GM18907 (cell line): ENCODE results near the gene SPAG8.

Experiments
- ATAC-seq: cut with Tn5 transposase; IDR thresholded peaks from one replicate; pipeline ENCODE4 v1.9.1; 2021; ENCODE audit warnings: mild to moderate bottlenecking, moderate library complexity; ENCODE audit not compliant: unreplicated experiment

Gene SPAG8

DNA sequence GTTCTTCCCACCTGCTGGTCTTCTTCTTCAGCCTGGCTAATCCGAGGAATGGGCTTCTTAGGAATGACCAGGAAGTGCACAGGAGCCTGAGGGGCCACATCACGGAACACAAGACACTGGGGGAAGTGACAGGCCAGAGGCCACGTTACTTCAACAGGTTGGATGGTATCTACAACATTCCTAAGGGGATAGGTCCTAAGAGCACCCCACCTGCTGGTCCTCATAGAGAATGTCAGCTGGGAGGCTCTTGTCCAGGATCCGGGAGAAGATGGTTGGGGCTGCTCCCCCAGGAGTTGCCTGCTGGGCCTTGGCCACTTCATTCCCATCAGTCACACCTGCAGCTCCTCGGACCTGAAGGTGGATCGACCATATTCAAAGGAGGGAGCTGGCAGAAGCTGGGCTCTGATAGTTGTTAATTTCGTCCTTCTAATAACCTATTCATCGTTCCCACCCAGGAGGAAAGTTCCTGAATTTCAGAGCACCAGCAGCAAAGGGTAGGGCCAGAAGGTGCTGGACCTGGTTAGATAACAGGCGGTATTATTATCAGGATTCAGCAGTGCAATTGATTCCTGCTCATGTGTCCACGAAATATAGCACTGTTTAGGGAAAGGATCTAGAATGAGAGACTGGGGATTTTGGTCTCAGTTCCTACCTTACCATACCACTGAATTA is 1.5 kb upstream of the SPAG8 start:
- ATAC-seq, result no peak

GRCh38 chr9:35811381-35812024 is 559 bp downstream of the SPAG8 start:
- no peak for ATAC-seq

DNA sequence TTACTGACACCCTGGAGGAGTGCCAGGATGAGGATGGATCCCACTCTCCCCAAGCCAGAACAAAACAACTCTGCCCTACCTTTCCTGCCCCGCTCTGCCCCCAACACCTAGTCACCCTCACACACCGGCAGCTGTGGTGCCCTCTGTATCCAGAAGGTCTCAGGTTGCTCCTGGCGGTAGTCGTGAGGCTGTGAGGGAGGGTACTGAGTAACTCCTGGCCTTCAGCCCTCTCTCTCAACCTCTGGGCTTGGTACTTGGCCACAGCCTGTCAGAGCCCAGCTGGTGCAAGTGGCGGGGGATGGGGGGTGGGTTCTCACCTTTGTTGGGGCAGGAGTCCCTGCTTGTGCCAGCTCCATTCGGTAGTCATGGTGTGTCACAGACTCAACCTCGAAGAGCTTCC is 1.9 kb downstream of the SPAG8 start:
- no peak for ATAC-seq

- ATAC-seq, result no peak
Observed at GRCh38 chr9:35808433-35808832, 3.6 kb downstream of the SPAG8 start.

- ATAC-seq, result no peak
Observed at GRCh38 chr9:35806101-35806500, 6.0 kb downstream of the SPAG8 start.

DNA sequence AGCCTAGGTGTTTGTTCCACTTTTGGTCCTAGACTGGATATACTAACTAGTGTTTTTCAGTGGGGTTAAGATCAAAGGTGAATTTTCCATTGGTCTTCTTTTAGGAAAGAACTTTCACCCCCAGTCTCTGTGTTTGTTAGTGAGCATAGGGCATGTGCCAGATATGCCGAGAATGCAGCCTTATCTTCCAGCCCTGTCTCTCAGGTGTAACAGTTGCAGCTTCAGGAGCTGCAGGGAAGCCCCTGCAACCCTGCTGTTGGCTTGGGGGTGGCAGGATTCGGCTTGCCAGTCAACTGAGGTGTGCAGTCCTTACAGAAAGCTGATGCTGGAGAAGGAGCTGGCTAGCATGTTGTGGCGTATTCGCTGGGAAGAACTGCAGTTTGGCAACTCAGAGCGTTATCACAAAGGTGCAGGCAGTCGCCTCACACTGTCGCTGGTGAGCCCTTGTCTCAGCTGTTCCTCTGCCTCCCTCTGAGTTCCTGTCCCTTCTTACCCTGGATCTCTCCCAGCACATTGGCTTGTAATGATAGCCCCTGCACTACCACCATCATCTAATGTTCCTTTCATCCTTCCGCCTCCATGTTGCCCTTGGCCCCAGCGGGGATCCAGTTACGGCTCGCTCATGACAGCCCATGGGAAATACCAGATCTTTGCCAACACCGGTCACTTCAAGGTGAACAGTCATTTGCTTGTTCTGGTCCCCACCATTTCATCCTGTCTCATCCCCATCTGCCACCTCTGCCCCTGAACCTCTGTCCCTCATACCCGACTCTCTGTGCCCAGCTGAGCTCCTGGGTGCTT is 10.5 kb downstream of the SPAG8 start:
- ATAC-seq, result no peak

- ATAC-seq, result no peak
Observed at GRCh38 chr9:35800530-35800929, 11.5 kb downstream of the SPAG8 start.

- no peak for ATAC-seq
Observed at GRCh38 chr9:35798658-35799374, 13.2 kb downstream of the SPAG8 start.

DNA sequence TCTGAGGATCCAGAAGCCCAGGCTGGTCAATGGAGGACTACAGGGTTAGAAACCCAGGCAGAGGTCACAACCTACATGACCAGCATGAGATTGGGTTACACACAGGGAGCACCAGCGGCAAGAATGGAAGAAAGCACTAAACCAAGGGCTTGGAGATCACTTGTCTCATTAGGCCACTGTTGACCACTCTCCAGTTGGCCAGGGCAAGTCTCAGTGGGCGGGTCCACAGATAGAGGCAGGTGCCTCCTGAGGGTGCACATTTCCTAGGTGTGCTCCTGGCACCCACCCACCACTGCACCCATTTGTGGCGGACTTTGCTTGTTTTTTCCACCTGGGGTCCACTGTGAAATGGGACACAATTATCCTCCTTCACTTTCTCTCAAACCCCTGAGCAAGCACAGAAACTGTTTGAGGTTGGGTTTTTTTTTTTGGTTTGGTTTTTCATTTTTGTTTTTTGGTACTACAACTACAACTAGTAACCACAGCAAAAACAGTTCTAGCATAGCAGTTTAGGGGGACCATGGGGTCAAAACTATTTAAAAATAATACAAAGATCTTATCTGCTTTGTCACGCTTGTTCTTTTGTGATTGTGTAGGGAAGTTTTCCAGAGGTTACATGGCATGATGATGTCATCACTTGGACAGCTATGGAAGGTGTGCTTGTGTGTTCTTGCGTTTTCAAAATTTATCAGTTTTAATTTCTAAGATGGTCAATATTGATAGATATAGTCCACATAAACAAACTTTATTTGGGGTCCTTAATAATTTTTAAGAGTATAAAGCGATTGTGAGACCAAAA is 14.6 kb downstream of the SPAG8 start:
- no peak for ATAC-seq

DNA sequence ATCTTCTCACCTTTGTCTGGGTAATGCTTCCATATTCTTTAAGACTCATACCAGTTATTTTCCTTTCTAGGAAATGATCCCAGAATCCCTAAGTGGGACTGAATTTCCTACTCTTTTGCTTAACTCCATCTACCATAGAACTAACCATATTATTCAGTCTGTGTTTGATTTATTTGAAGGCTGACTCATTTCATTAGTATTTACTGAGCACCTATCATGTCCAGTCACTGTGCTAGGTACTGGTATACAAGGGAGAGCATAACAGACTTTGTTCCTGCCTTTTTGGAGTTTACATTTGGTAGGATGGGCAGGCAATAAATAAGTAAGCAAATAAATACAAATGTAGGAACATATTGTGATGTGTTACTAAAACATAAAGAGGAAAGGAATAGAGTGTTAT is 16.4 kb downstream of the SPAG8 start:
- ATAC-seq, result no peak

DNA sequence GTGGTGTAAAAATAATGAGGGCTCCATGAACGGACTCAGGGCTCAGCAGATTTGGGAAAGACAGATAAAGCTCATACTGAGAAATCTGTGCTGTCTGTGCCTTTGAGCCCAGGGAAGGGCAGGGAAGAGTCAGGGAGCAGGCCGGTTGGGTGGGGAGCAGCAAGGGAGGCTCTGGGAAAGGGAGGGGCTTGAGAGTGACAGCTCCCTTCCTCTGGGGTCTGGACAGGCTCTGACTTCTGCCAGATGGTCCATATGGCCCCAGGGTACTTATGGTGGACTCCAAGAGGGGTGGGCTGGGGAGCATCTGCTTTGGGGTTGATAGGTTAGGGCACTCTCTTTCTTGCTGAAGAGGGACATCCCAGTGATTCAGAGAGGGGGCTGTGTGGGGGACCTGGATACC is 18.6 kb downstream of the SPAG8 start:
- no peak for ATAC-seq

GRCh38 chr9:35792826-35793225 is 19.2 kb downstream of the SPAG8 start:
- ATAC-seq, result no peak

- no peak for ATAC-seq
Observed at GRCh38 chr9:35792024-35792813, 19.8 kb downstream of the SPAG8 start.

GRCh38 chr9:35791297-35791921 is 20.7 kb downstream of the SPAG8 start, which contains the start of gene NPR2:
Gene NPR2 (plus strand): TSS chr9:35791591. CDS start chr9:35792409, 818 bp downstream.
- no peak for ATAC-seq

DNA sequence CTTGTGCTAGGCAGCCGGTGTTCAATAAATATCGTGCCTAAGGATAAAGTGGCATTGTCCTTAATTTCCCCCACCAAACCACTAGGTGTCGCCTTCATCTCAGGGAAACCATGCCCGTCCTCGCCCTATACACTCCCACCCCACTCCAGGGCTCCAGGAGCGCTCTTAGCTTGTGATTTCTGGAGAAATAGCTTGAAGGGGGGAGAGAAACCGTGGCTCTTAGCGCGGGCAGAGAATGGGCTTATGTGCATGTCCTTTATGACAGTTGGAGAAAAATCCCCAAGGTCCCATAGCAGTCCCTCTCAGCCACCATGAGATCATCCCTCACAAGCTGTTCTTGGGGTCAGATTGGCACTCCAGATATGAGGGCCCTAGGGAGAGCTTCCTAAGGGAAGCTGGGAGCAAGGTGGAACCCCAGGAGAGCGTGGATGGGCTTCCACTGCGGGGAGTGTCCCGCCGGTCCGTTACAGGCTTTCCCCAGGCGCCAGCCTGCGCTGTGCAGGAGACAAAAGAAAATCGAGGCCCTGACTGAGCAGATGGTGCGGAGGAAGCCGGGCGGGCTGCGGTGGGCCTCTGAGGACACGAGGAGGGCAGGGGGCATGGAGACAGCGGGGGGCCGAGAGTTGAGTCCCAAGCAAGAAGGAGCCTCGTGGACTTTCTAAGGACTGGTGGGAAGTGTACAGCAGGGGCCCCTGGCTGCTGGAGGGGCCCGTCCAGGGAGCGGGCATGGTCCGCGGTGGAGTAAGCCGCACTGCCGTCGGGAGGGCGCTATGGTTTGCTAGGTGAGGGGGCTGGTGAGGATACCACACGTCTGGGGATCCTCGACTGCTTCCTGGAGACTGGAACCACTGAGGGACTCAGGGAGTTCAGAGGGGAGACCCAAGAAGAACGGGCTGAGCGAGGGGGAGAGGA is 21.4 kb downstream of the SPAG8 start:
- ATAC-seq, result peak; percentile 61

DNA sequence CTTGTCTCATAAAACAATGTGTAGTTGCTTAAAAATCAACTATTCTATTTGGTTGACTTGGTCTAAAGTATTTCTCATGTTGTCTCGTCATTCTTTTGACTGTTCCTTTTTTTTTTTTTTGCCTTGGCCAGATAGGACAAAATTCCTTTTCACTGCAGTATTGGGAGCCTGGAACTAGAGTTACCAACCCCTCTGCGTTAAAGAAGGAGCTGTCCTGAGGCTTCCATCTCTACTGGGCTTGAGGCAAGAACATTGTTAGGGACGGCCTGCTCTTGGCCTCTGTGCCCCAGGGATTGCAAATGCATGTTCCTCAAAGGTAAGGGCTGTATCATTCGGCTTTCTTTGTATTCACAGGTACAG is 22.1 kb downstream of the SPAG8 start:
- no peak for ATAC-seq

DNA sequence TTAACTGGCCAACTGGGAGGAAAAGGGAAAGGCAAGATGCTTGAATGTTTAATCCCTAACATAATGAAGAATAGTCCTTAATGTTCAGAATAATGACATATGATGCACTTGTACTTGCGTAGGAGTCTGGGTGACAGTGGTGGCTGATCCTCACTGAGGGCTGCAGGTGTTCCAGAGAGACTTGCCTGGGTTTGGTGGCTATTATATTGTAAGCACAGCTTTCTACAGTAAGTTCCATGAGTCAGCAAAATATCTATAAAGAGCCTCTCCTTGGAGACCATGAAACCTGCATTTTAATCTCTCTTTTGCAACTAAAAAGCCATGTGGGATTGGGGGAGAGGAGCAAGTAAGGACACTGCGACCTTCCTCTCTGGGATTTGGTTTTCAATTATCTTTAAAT is 22.5 kb downstream of the SPAG8 start:
- ATAC-seq, result no peak

GRCh38 chr9:35783418-35783817 is 28.6 kb downstream of the SPAG8 start:
- ATAC-seq, result no peak
